ENCODE measurements around the gene TCAIM. TPM values are rescaled to one million over a fixed set of nuclear protein-coding genes. Genes with fewer than 3 reads are reported as not detected.
A peak's percentile ranks its signal among the peaks of the same experiment; 100 is the strongest.

Gene TCAIM
- total RNA-seq, 1 experiment from 2014 or later = 23.8 TPM

DNA sequence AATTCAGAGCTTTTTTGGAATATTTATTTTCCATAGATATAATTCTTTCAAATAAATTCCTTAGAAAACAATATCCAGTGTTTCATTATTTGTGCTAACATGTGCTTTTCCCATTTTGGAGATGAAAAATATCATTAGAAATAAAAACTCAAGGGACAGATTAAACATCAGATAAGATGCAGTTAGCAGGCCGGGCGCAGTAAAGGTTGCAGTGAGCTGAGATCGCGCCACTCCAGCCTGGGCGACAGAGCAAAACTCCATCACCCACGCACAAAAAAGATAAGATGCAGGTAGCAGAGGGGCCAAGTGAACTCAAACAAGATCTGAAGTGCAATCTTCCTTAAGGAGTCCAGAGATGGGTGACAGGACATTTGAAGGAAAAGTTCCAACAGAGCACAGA is 90.9 kb downstream of the TCAIM start:
- no peak overlapping the region for H2AK5ac ChIP-seq (ENCODE audit: insufficient read length, low read length)
- no peak overlapping the region for H2BK20ac ChIP-seq (ENCODE audit: low read depth, low read length, poor library complexity, severe bottlenecking)
- H3K4me1 ChIP-seq (ENCODE audit: insufficient read depth, low read length) = no peaks in the 10 kb centered on the region
- no peak overlapping the region for H2BK5ac ChIP-seq (ENCODE audit: insufficient read length, low read length)
- TF ChIP-seq, protein P1, sequence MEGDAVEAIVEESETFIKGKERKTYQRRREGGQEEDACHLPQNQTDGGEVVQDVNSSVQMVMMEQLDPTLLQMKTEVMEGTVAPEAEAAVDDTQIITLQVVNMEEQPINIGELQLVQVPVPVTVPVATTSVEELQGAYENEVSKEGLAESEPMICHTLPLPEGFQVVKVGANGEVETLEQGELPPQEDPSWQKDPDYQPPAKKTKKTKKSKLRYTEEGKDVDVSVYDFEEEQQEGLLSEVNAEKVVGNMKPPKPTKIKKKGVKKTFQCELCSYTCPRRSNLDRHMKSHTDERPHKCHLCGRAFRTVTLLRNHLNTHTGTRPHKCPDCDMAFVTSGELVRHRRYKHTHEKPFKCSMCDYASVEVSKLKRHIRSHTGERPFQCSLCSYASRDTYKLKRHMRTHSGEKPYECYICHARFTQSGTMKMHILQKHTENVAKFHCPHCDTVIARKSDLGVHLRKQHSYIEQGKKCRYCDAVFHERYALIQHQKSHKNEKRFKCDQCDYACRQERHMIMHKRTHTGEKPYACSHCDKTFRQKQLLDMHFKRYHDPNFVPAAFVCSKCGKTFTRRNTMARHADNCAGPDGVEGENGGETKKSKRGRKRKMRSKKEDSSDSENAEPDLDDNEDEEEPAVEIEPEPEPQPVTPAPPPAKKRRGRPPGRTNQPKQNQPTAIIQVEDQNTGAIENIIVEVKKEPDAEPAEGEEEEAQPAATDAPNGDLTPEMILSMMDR (conservative IDR thresholded peaks at IDR 0.05) = no peak
- no peak overlapping the region for H3K4me2 ChIP-seq (ENCODE audit: insufficient read depth, insufficient read length, low read length)
- no peak overlapping the region for H4K5ac ChIP-seq (ENCODE audit: insufficient read length, low read depth, low read length)
- no peak overlapping the region for H4K91ac ChIP-seq (ENCODE audit: insufficient read length, low read depth, low read length)
- peaks cover 4% of the 10 kb centered on the region for H3K27me3 Mint-ChIP-seq (ENCODE audit: low read depth)
- no peak overlapping the region for H3K56ac ChIP-seq (ENCODE audit: insufficient read length, low read depth, low read length)
- H3K9me3 Mint-ChIP-seq = no peaks in the 10 kb centered on the region
- H3K79me2 ChIP-seq (ENCODE audit: insufficient read depth, low read length) = no peaks in the 10 kb centered on the region
- H2AFZ ChIP-seq (ENCODE audit: low read length) = no peak overlapping the region
- H4K8ac ChIP-seq (replicated peaks; ENCODE audit: insufficient read length, low read depth, low read length) = no peak overlapping the region
- WGBS (ENCODE audit: extremely low coverage, insufficient read length, low lambda C conversion rate) = no CpG with 5 or more reads among the region's 6 CpGs
- no peak overlapping the region for H2BK12ac ChIP-seq (ENCODE audit: insufficient read length, low read depth, low read length)
- H3K9ac ChIP-seq (ENCODE audit: extremely low read depth, insufficient read length, low read length) = no peak overlapping the region
- no peaks in the 10 kb centered on the region for H3K79me1 ChIP-seq (ENCODE audit: insufficient read depth, low read depth, low read length, poor library complexity, severe bottlenecking)
- no peak overlapping the region for H3T11ph ChIP-seq (ENCODE audit: low read length)
- H3K4me1 Mint-ChIP-seq = peaks cover 5 to 8% of the 10 kb centered on the region in 2 experiments
- H3K23ac ChIP-seq (ENCODE audit: insufficient read length, low read depth, low read length) = no peak overlapping the region
- no peaks in the 10 kb centered on the region for H3K36me3 Mint-ChIP-seq (ENCODE audit: insufficient read depth in 1 of 3, low read depth in 3 of 3)
- peak overlapping the region in 1 of 3 experiments; percentile 37; a peak in 1 of 7 replicates for H3K27ac Mint-ChIP-seq
- no peak overlapping the region for H3K18ac ChIP-seq (ENCODE audit: insufficient read length, low read depth, low read length)
- H2BK120ac ChIP-seq (ENCODE audit: low read depth, low read length, poor library complexity, severe bottlenecking) = no peak overlapping the region
- no peaks in the 10 kb centered on the region for H3K9me3 ChIP-seq (ENCODE audit: control insufficient read depth, low read depth, low read length)
- no peak overlapping the region for H3K4ac ChIP-seq (ENCODE audit: low read depth, low read length)
- no peak overlapping the region for H3K4me3 Mint-ChIP-seq
- DNase-seq = no peak
- no peak overlapping the region for H3K14ac ChIP-seq (ENCODE audit: insufficient read depth, low read length)
- H4K20me1 ChIP-seq (ENCODE audit: control insufficient read depth, insufficient read depth, insufficient read length) = no peaks in the 10 kb centered on the region
- no peak overlapping the region for H2BK15ac ChIP-seq (ENCODE audit: low read depth, low read length)
- H3K27me3 ChIP-seq (ENCODE audit: insufficient read depth, low read length) = no peaks in the 10 kb centered on the region
- H3K23me2 ChIP-seq (ENCODE audit: insufficient read length, low read depth, low read length, poor library complexity, severe bottlenecking) = no peaks in the 10 kb centered on the region
- no peak overlapping the region for H3K27ac ChIP-seq (ENCODE audit: insufficient read length, low read depth, low read length)

Data from H9 (cell line).